SK-N-SH (cell line): ENCODE results near the gene BCAP31.

ENCODE experiments used
- EP300 ChIP-seq, 2 experiments: IDR thresholded peaks; 2 replicates each; pipeline versions ENCODE4 v1.4.0 to v1.6.1; 2012; ENCODE audit warnings: borderline replicate concordance in 1 of 2, low read depth in 1 of 2, low read length in 1 of 2
- POLR2AphosphoS5 ChIP-seq: IDR thresholded peaks from 2 replicates; pipeline ENCODE4 v1.6.1; 2012; ENCODE audit warnings: low read depth, low read length
- RAD21 ChIP-seq: IDR thresholded peaks from 2 replicates; pipeline ENCODE4 v1.6.1; 2012; ENCODE audit warnings: mild to moderate bottlenecking, low read length
- RFX5 ChIP-seq: IDR thresholded peaks from 2 replicates; pipeline ENCODE4 v1.6.1; 2012; ENCODE audit warnings: mild to moderate bottlenecking, improper control_type of control experiment, low read length
- TAF1 ChIP-seq: IDR thresholded peaks from 2 replicates; pipeline ENCODE4 v1.6.1; 2012; ENCODE audit warnings: low read depth, mild to moderate bottlenecking, low read length, moderate library complexity, borderline replicate concordance
- TF ChIP-seq, protein P1 (sequence below): fragments of 200-600 bp; sonication (generic); IDR thresholded peaks from 2 replicates; pipeline ENCODE4 v1.6.1; 2017; ENCODE audit warnings: antibody characterized with exemption, mild to moderate bottlenecking, moderate library complexity

DNA sequence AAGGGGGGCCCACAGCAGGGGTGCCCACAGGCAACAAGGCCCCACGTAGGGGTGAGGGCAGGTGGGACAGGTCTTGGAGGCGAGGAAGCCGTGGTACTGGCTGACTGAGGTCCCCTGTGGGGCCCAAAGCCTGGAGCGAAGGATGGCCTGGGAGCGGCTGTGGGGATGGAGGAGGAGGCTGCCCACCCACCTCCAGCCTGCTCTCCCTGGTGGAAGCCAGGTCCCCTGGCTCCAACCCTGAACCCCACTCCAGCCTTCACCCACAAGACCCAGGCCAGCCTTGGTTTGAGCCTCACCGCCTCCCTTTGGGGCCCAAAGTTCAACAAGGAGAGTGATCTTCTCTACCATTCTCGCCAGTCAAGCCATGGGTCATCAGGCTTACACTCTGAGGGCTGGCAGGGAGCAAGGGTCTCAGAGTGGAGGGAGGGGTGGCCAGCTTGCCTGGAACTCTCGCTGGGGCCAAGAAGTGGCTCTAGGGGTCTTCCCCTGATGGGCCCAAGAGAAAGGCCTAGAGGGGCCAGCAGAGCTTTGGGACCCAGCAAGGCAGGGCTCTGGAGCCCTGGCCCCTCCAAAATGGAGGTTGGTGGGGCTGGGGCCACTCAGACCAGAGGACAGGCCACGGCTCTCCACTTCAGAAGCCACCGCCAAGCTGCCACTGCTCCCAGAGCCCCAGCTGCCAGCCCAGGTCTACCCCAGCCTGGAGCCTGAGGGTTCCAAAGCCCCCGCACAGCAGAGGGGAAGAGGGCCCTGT lies 55.6 kb downstream of the BCAP31 start:
- TF ChIP-seq TAF1 (no peak), EP300 (IDR thresholded peaks at IDR 0.05; ENCODE audit: borderline replicate concordance in 1 of 2, low read depth in 1 of 2, low read length in 1 of 2) (no peak), RAD21 (no peak), POLR2AphosphoS5 (no peak), RFX5 (no peak)
- TF ChIP-seq, protein P1, sequence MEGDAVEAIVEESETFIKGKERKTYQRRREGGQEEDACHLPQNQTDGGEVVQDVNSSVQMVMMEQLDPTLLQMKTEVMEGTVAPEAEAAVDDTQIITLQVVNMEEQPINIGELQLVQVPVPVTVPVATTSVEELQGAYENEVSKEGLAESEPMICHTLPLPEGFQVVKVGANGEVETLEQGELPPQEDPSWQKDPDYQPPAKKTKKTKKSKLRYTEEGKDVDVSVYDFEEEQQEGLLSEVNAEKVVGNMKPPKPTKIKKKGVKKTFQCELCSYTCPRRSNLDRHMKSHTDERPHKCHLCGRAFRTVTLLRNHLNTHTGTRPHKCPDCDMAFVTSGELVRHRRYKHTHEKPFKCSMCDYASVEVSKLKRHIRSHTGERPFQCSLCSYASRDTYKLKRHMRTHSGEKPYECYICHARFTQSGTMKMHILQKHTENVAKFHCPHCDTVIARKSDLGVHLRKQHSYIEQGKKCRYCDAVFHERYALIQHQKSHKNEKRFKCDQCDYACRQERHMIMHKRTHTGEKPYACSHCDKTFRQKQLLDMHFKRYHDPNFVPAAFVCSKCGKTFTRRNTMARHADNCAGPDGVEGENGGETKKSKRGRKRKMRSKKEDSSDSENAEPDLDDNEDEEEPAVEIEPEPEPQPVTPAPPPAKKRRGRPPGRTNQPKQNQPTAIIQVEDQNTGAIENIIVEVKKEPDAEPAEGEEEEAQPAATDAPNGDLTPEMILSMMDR, result no peak
